NCI-H1694 (cell line): Measurements from ENCODE around the gene GFOD2.

Source experiments
- DNase-seq: peaks from one replicate; lab custom pipeline; 2025; lab: John Stamatoyannopoulos, UW

The GFOD2 gene

DNA sequence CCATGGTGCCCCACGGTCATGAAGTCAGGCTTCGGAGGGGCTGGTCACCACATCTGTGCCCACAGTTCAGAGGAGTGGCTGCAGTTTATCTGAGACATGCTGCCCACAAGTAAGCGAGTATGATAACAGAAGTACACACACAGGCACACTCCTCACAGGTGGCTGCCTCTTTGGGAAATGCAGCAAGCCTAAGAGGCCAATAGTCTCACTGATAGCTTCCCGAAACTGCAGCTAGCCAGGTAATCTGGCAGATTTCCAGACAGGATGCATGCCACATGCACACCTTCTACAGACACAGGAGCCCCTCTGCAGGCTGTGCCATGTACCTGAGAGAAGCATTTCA lies 12.6 kb upstream of the GFOD2 start:
- no peak for DNase-seq

- DNase-seq, result no peak
Measured at GRCh38 chr16:67731071-67731752, 12.1 kb upstream of the GFOD2 start.

GRCh38 chr16:67730326-67730725 lies 11.2 kb upstream of the GFOD2 start:
- DNase-seq, result no peak

DNA sequence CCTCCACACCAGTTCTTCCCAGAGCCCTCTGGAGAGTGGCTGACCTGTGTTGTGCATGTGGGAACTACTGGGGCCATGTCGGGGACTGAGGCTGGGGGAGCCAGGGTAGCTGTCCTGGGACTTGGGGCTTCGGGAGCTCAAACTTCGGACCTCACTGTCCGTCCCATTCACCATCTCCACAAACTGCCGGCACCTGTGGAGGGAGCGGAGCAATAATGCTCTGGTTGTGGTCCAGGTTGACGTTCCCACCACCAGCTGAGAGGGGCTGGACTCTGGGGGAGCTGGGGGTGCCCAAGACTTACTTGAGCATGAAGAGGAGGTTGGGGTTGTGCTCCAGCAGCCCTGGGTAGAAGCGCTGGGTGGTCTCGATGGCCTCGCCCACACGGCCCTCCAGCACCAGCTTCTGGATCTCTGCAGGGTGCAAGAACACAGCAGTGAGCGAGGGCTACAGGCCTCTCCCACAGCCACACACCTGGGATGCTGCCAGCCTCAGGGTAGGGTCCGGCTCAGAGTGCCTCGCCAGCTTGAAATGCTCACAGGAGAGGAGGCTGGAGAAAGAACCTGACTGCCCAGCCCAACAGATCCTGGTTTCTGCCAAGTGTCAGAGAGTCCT lies 10.6 kb upstream of the GFOD2 start:
- no peak for DNase-seq

DNA sequence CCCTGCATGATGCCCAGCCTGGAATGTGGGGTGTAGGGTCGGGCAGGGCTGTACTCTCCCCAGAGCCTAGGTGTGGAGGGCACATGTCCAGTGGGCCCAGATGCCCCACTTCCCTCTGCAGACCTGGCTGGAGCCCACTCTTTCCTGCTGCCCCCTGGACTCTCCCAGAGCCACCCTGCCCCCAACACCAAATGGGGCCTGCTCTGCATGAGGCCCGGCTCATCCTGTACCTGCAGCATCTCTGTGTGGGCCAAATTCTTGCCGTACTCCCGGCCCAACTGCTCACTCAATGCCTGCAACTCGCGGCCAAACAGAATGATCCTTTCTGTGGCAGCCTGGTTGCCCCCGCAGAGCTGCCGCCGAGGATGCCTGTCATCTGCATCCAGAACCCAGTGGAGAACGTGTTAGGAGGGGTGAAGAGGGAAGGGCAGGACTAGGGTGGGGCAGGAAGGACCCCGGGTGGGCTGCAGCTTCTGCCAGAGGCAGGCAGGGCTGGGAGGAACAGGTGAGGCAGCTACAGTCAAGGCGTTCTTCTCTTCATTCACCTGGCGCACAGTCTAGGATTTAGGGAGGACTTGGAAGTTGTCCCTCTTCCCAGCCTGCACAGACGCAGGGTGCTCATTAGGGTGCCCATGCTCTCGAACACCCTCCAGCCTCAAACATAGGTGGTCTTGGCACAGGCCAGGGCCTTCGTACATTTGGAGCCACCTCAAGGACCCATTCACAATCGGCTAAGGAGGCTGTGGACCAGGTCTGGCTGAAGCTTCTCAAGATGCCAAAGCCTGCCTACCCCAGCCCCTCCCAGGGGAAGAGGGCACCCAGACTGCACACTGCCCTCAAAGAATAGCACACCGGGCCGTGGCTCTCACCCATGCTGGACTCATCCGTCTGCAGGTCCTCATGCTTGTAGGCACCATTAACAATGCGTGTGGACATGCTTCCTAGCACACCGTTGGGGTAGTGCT lies 8.7 kb upstream of the GFOD2 start:
- no peak for DNase-seq

- no peak for DNase-seq
Measured at GRCh38 chr16:67726106-67727034, 7.3 kb upstream of the GFOD2 start.

DNA sequence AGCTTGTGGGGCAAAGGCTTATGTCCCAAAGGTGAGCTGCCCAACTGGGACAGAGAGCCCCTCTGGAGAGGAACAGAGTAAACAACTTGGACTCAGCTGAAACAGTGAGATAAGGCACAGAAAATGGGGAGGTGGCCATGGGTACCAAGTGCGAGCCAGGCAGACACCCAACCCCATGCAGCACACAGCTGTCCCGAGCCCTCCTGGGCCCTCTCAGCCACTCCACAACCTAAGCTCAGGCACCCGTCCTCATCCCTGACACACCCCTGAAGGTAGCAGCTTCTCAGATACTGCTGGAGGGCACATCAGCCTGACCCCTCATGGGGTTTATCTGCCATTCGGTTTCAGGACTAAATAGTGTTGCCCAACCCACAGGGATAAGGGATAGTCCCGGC lies 4.8 kb upstream of the GFOD2 start:
- no peak for DNase-seq

DNA sequence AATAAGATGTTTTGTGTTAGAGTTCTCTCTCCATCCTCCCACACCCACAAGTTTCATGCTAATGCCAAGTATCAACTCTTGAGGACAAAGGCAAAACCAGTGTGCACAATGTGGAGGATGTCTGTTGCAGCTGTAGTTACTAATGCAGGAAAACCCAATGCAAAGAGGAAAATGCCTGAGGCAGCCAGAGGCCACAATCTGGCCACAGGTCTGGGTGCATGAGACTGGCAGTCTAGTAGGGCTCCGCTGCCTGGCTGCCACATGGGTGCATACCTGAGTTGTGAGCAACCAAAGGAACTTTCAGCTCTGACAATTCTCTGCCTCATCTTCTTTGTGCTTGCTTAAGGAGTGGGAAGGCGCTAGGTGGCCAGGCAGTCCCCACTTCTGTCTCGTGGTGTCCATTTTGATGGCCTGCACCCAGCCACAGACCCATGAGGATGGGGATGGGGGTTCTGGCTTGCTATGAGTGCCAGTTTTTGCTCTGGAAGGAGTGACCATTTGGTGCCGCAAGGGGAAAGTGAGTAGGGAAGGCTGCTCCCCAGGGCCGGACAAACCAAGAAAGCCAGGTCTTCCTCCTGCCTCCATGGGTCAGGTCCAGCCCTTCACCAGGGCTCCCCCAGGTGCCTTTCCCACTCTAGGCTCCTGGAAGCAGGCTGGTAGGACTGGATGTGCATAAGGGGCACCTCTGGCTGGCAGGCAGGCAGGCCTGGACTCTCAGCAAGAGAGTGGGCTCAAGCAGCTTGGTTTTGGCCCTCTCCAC lies 4.2 kb upstream of the GFOD2 start:
- no peak for DNase-seq

DNA sequence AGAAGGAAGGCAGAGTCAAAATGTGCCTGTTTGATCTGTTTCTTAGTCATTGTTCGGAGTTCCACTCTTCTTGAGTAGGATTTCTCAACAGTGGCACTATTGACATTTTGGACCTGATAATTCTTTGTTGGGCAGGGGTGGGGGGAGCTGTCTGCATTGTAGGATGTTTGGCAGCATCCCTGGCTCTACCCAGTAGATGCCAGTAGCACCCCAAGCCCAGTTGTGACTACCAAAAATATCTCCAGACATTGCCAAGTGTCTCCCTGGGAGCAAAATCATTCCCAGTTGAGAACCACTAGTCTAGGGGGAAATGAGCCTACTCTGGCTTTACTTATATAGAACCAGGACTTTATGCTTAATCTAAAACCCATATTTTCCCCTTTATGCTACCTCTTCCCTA lies 1.1 kb upstream of the GFOD2 start:
- DNase-seq, result no peak

- peak; percentile 20 for DNase-seq
Measured at GRCh38 chr16:67719778-67720144, 645 bp upstream of the GFOD2 start.

DNA sequence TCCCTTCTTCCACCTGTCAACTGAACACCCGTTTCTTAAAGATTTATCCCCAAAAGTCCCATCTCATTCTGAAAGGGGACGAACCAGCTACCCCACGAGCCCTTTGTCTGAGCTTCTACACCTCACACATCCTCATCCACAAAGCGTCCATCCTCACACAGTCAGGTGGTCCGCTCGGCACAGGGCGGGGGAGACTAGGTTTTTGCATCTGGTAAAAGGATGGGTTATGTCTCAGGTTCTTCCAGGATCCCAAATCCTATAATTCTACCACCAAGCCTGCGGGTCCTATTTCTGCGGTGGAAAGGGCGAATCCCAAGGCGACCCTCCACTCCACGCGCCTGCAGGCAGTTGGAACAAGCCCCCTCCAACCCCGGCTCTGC lies 458 bp downstream of the GFOD2 start:
- no peak for DNase-seq

DNA sequence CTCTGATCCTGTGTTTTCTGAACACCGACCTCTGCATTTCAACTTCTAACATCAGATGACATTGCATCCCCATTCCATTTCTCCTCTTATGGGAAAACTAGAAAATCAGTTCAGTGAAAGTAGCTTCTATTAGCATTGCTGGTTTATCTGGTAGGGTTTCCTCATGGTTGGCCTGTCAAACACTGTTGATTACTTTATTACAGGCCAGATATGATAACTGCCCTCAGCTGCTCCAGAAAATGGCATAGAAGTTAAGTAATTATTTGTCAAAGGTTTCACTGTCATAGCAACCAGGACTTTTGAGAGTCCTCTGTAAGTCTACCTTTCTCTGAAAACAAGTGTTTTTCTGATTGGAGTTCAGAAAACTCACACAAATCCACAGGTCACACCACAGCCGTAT lies 3.0 kb downstream of the GFOD2 start:
- DNase-seq, result no peak

DNA sequence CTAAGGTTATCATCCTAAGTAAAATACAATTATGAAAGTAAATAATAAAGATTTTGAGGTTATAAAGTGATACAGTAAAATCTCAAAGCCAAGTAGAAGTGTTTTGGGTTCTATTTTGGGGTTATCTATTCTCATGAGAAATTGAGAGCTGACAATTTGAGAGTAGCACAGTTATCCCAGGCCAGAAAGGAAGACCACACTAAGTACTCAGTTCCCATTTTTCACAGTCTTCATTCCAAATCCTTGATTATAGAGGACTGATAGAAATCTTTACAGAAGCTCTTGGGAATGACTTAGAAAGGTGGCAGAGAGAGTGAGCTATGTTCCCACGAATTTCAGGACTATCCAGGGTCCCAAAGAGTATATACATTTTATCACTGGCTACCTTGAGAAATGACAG lies 4.6 kb downstream of the GFOD2 start:
- no peak for DNase-seq

DNA sequence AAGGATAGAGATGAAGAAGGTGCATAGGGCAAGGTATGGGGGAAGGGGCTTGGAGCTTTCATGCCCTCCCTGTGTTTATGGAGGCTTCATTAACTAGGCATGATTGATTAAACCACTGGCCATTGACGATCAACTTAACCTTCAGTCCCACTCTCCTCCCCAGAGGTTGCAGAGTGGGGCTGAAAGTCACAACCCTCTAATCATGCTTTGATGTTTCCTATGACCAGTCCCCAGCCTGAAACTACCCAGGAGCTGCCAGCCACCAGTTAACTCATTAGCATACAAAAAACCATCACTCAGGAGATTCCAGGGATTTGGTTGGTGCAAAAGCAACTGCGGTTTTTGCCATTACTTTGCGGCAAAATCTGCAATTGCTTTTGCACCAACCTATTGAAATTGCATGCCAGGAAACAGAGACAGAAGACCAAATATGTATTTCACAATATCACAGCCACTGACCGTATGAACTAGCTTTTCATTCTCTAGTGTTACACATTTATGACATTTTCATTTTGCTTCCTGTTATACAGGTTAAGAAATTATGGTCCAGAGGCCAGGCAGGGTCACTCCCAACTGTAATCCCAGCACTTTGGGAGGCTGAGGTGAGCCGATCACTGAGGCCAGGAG lies 5.4 kb downstream of the GFOD2 start:
- DNase-seq, result no peak

DNA sequence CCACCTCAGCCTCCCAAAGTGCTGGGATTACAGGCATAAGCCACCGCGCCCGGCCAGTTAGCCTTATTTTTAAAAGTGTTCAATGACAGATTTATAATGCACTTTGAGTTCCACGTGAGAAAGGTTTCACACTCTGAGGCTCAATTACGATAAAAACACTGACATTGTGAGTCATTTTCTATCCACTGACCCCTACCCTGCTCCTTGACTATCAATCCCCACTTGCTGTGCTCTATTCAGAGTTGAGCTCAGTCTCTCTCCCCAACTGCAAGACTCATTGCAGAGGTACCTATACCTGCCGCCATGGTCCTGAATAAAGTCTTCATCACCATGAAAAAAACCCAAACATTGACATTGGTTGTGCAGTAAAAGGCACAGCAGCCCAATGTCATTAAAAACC lies 8.5 kb downstream of the GFOD2 start:
- DNase-seq, result no peak

DNA sequence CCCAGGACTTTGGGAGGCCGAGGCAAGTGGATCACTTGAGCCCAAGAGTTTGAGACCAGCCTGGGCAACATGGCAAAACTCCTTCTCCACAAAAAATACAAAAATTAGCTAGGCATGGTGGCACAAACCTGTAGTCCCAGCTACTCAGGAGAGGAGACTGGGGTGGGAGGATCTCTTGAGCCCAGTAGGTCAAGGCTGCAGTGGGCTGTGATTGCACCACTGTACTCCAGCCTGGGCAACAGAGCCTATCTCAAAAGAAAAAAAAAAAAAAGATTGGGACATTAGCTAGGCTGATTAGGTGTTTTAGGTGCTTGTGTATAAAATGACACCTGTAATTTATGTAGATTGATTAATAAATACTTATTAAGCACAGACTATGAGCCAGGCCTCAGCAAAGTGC lies 10.1 kb downstream of the GFOD2 start:
- DNase-seq, result no peak

GRCh38 chr16:67708368-67708771 lies 10.7 kb downstream of the GFOD2 start:
- DNase-seq, result no peak

GRCh38 chr16:67707790-67708189 lies 11.3 kb downstream of the GFOD2 start:
- DNase-seq, result no peak

- no peak for DNase-seq
Measured at GRCh38 chr16:67707210-67707609, 11.9 kb downstream of the GFOD2 start.

GRCh38 chr16:67704110-67704509 lies 15.0 kb downstream of the GFOD2 start:
- DNase-seq, result no peak

GRCh38 chr16:67703626-67704025 lies 15.5 kb downstream of the GFOD2 start:
- no peak for DNase-seq
